HL-60 (cell line): ENCODE measurements around the gene RNF135.
"Not testable (repeated sequence)": the region's sequence is repeated elsewhere in the genome, so short reads cannot be mapped to it uniquely, and the experiment has no call there.

ENCODE experiments used
- DNase-seq, 2 experiments: peaks; one replicate each; pipeline ENCODE4 v3.0.0-alpha.2; 2010 to 2020; ENCODE audit warnings: low read depth in 1 of 2, low spot score in 1 of 2
- H3K27ac ChIP-seq: fragments of 250-450 bp; sonication (Bioruptor Pico); replicated peaks from 2 replicates; pipeline ENCODE4 v1.5.1; 2020; ENCODE audit warnings: mild to moderate bottlenecking, moderate library complexity
- H3K27me3 ChIP-seq: fragments of 250-450 bp; sonication (Bioruptor Pico); 2 replicates; pipeline ENCODE4 v1.5.1; 2021; ENCODE audit warnings: mild to moderate bottlenecking, moderate library complexity; ENCODE audit not compliant: insufficient read depth, poor library complexity, severe bottlenecking
- H3K4me3 ChIP-seq: replicated peaks from 2 replicates; pipeline ENCODE4 v1.5.1; 2011; ENCODE audit warnings: mild to moderate bottlenecking, control low read depth, low read length; ENCODE audit not compliant: insufficient read depth
- GABPA ChIP-seq: IDR thresholded peaks from 2 replicates; pipeline ENCODE4 v1.6.1; 2012; ENCODE audit warnings: low read depth
- POLR2AphosphoS5 ChIP-seq: IDR thresholded peaks from 2 replicates; pipeline ENCODE4 v1.6.1; 2012; ENCODE audit warnings: low read depth
- SPI1 ChIP-seq: IDR thresholded peaks from 2 replicates; pipeline ENCODE4 v1.6.1; 2012; ENCODE audit warnings: low read depth, mild to moderate bottlenecking, borderline replicate concordance
- TF ChIP-seq, protein P1 (sequence below): IDR thresholded peaks from one replicate; pipeline ENCODE4 v1.5.1; 2011; ENCODE audit warnings: low read length, control low read depth, inconsistent platforms; ENCODE audit not compliant: insufficient read depth
- TF ChIP-seq, protein P2 (sequence below): IDR thresholded peaks from 2 replicates; pipeline ENCODE4 v1.6.1; 2012; ENCODE audit warnings: low read depth; ENCODE audit not compliant: insufficient replicate concordance

The RNF135 gene

GRCh38 chr17:31031841-31032240 lies 61.0 kb downstream of the RNF135 start:
- Histone ChIP-seq H3K27me3 (no peaks in the 10 kb centered on the region), H3K4me3 (no peak overlapping the region), H3K27ac (no peak overlapping the region)
- no peak for DNase-seq
- TF ChIP-seq, protein P1, sequence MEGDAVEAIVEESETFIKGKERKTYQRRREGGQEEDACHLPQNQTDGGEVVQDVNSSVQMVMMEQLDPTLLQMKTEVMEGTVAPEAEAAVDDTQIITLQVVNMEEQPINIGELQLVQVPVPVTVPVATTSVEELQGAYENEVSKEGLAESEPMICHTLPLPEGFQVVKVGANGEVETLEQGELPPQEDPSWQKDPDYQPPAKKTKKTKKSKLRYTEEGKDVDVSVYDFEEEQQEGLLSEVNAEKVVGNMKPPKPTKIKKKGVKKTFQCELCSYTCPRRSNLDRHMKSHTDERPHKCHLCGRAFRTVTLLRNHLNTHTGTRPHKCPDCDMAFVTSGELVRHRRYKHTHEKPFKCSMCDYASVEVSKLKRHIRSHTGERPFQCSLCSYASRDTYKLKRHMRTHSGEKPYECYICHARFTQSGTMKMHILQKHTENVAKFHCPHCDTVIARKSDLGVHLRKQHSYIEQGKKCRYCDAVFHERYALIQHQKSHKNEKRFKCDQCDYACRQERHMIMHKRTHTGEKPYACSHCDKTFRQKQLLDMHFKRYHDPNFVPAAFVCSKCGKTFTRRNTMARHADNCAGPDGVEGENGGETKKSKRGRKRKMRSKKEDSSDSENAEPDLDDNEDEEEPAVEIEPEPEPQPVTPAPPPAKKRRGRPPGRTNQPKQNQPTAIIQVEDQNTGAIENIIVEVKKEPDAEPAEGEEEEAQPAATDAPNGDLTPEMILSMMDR: no peak
- TF ChIP-seq POLR2AphosphoS5 (no peak), GABPA (no peak), SPI1 (no peak)
- TF ChIP-seq, protein P2, sequence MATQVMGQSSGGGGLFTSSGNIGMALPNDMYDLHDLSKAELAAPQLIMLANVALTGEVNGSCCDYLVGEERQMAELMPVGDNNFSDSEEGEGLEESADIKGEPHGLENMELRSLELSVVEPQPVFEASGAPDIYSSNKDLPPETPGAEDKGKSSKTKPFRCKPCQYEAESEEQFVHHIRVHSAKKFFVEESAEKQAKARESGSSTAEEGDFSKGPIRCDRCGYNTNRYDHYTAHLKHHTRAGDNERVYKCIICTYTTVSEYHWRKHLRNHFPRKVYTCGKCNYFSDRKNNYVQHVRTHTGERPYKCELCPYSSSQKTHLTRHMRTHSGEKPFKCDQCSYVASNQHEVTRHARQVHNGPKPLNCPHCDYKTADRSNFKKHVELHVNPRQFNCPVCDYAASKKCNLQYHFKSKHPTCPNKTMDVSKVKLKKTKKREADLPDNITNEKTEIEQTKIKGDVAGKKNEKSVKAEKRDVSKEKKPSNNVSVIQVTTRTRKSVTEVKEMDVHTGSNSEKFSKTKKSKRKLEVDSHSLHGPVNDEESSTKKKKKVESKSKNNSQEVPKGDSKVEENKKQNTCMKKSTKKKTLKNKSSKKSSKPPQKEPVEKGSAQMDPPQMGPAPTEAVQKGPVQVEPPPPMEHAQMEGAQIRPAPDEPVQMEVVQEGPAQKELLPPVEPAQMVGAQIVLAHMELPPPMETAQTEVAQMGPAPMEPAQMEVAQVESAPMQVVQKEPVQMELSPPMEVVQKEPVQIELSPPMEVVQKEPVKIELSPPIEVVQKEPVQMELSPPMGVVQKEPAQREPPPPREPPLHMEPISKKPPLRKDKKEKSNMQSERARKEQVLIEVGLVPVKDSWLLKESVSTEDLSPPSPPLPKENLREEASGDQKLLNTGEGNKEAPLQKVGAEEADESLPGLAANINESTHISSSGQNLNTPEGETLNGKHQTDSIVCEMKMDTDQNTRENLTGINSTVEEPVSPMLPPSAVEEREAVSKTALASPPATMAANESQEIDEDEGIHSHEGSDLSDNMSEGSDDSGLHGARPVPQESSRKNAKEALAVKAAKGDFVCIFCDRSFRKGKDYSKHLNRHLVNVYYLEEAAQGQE: no peak

- H3K27me3 ChIP-seq, H3K27ac ChIP-seq, H3K4me3 ChIP-seq, DNase-seq: not testable (repeated sequence)
Observed at GRCh38 chr17:31035611-31036010, 64.8 kb downstream of the RNF135 start.

DNA sequence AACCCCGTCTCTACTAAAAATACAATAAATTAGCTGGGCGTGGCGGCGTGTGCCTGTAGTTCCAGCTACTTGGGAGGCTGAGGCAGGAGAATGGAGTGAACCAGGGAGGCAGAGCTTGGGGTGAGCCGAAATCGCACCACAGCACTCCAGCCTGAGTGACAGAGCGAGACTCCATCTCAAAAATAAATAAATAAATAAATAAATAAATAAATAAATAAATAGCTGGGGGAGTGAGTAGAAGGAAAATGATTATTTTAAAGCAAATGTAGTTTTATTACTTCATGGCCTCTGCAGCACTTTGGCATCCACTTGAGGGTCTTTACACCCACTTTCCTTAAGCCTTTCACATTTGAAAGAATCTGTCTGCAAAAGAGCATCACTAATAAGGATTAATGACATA lies 70.0 kb downstream of the RNF135 start:
- not testable (repeated sequence) for H3K4me3 ChIP-seq, H3K27ac ChIP-seq, H3K27me3 ChIP-seq, DNase-seq

GRCh38 chr17:31042378-31042777 lies 71.5 kb downstream of the RNF135 start:
- not testable (repeated sequence) for DNase-seq, H3K27me3 ChIP-seq, H3K4me3 ChIP-seq, H3K27ac ChIP-seq

GRCh38 chr17:31046856-31047425 lies 76.1 kb downstream of the RNF135 start:
- DNase-seq, H3K27me3 ChIP-seq, H3K27ac ChIP-seq, H3K4me3 ChIP-seq: not testable (repeated sequence)

DNA sequence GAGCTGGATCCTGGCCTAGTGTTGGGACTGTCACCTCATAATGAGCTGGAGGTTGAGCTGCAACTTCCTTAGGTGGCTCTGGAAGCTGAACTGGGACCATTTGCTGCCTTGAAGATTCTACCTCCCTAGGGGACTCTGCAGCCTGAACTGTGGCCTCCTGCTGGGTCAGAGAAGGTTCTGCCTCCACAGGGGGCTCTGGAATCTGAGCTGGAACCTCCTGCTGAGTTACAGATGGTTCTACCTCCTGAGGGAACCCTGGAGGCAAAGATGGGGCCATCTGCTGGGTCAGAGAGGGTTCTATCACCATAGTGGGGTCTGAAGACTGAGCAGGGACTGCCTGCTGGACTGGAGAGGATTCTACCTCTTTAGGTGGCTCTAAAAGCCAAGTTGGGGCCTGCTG lies 77.3 kb downstream of the RNF135 start:
- no peak overlapping the region for H3K4me3 ChIP-seq
- H3K27ac ChIP-seq: no peak overlapping the region
- H3K27me3 ChIP-seq: no peaks in the 10 kb centered on the region
- DNase-seq: no peak
- TF ChIP-seq POLR2AphosphoS5: no peak
- TF ChIP-seq, protein P2: no peak
- no peak for TF ChIP-seq SPI1
- TF ChIP-seq GABPA: no peak
- TF ChIP-seq, protein P1: no peak
